Central memory CD8-positive, alpha-beta T cell (primary cell): ENCODE data around the gene ANKRD1.

ENCODE experiments used
- ATAC-seq: fragments of 150-1000 bp; cut with Tn5 transposase; replicated peaks from 2 replicates; pipeline ENCODE4 v1.10.0; 2022; ENCODE audit warnings: mild to moderate bottlenecking, moderate FRiP score, moderate number of reproducible peaks; ENCODE audit not compliant: poor library complexity, severe bottlenecking; ENCODE audit errors: extremely low read depth
- DNase-seq, 2 donors: peaks; one replicate each; pipeline ENCODE4 v3.0.0; 2021; ENCODE audit warnings: low spot score in 2 of 2
- H3K27ac Mint-ChIP-seq: one replicate; pipeline ENCODE4 v1.8.0; 2022; ENCODE audit warnings: low read depth, mild to moderate bottlenecking, moderate library complexity, mixed read lengths
- H3K27me3 Mint-ChIP-seq: one replicate; pipeline ENCODE4 v1.8.0; 2022; ENCODE audit warnings: mixed read lengths
- H3K36me3 Mint-ChIP-seq: one replicate; pipeline ENCODE4 v1.8.0; 2022; ENCODE audit warnings: mild to moderate bottlenecking, moderate library complexity, mixed read lengths; ENCODE audit not compliant: insufficient read depth
- H3K4me1 Mint-ChIP-seq: one replicate; pipeline ENCODE4 v1.8.0; 2022; ENCODE audit warnings: mixed read lengths
- H3K4me3 Mint-ChIP-seq: one replicate; pipeline ENCODE4 v1.8.0; 2022; ENCODE audit warnings: mild to moderate bottlenecking, moderate library complexity, mixed read lengths
- H3K9me3 Mint-ChIP-seq: one replicate; pipeline ENCODE4 v1.8.0; 2022; ENCODE audit warnings: mixed read lengths

The ANKRD1 gene

GRCh38 chr10:90929179-90929578, 8.3 kb upstream of the ANKRD1 start:
- H3K36me3 Mint-ChIP-seq = no peaks in the 10 kb centered on the region
- no peak for DNase-seq
- no peak for ATAC-seq
- H3K4me3 Mint-ChIP-seq = no peak overlapping the region
- no peak overlapping the region for H3K27ac Mint-ChIP-seq
- no peaks in the 10 kb centered on the region for H3K4me1 Mint-ChIP-seq
- peaks cover 64% of the 10 kb centered on the region for H3K27me3 Mint-ChIP-seq
- no peaks in the 10 kb centered on the region for H3K9me3 Mint-ChIP-seq

DNA sequence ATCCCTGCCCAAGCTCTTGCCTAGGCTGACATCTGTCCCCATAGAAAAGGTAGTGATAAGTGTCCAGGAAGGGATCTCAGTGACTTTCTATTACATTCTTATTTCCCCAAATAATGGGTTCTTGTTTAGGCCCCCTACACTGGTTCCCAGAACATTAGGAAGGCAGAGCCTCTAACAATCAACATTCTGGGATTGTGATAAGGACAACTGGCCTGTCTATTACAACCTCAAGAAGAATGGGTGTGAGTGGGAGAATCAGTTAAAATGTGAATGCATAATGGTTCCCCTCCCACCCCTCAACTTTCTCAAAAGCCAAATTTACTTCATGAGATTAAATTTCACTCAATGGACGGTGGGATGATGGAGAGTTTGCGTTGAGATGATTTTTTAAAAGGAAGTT, 6.4 kb upstream of the ANKRD1 start:
- peaks cover 69% of the 10 kb centered on the region for H3K27me3 Mint-ChIP-seq
- H3K27ac Mint-ChIP-seq = no peak overlapping the region
- no peaks in the 10 kb centered on the region for H3K9me3 Mint-ChIP-seq
- H3K4me3 Mint-ChIP-seq = no peak overlapping the region
- H3K4me1 Mint-ChIP-seq = no peaks in the 10 kb centered on the region
- no peaks in the 10 kb centered on the region for H3K36me3 Mint-ChIP-seq
- DNase-seq (no peak), ATAC-seq (no peak)

GRCh38 chr10:90925079-90926029, 4.5 kb upstream of the ANKRD1 start:
- Mint-ChIP-seq H3K27me3 (peaks cover 67% of the 10 kb centered on the region), H3K9me3 (no peaks in the 10 kb centered on the region), H3K4me1 (no peaks in the 10 kb centered on the region), H3K36me3 (no peaks in the 10 kb centered on the region), H3K27ac (no peak overlapping the region), H3K4me3 (no peak overlapping the region)
- DNase-seq (no peak), ATAC-seq (no peak)

DNA sequence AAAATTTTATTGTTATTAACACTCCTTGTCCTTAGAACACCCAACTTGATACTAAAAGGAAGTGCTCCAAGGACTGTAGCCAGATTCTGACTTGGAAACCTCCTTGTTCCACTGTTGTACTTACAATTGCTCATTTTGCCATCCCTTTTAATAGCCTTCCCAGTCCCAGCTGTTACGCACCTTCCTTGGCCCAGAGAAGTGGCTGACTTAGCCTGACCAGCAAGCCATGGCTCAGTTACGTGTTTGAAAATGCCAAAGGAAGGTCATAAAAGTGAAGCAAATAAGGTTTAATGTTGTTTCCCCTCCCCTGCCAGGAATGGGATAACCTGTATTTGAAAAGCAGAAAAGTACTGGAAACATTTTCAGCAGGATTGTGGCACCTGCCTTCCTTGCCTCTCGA, 3.7 kb upstream of the ANKRD1 start:
- Mint-ChIP-seq H3K27me3 (peaks cover 67% of the 10 kb centered on the region), H3K9me3 (no peaks in the 10 kb centered on the region), H3K4me1 (no peaks in the 10 kb centered on the region), H3K36me3 (no peaks in the 10 kb centered on the region), H3K4me3 (no peak overlapping the region), H3K27ac (no peak overlapping the region)
- DNase-seq (no peak), ATAC-seq (no peak)

DNA sequence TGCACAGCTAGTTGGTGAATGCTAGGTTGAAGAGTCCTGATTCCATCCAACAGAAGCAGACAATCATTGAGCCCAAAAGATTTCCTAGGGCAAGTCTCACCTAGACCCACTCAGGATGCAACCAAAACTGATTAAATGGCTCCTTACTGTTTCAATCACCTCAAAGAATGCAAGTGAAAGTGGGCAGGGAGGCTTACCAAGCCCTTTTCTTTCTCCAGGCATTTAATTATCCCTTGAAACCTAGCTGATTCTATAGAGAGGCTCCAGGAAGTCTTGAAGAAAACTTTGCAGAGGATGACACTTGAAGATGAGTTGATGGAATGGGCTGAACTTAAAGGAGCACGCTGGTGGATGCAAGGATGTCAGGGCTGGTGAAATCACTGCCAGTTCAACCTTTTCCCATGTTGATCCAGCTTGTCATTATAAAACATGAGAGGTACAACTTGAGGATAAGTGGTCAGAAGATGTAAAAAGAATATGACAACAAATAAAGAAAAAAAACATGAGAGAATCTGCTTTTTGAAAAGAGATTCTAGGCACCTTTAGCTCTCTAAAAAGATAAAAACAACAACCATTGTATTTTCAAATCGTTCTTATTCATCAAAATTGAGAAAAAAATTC, 2.3 kb upstream of the ANKRD1 start:
- Mint-ChIP-seq H3K4me1 (no peaks in the 10 kb centered on the region), H3K9me3 (no peaks in the 10 kb centered on the region), H3K36me3 (no peaks in the 10 kb centered on the region), H3K27ac (no peak overlapping the region), H3K4me3 (no peak overlapping the region), H3K27me3 (peaks cover 58% of the 10 kb centered on the region)
- no peak for DNase-seq
- ATAC-seq = no peak

GRCh38 chr10:90921906-90922305, 1.0 kb upstream of the ANKRD1 start:
- peaks cover 54% of the 10 kb centered on the region for H3K27me3 Mint-ChIP-seq
- no peaks in the 10 kb centered on the region for H3K9me3 Mint-ChIP-seq
- no peaks in the 10 kb centered on the region for H3K36me3 Mint-ChIP-seq
- H3K4me3 Mint-ChIP-seq = no peak overlapping the region
- DNase-seq = no peak
- H3K27ac Mint-ChIP-seq = no peak overlapping the region
- ATAC-seq = no peak
- no peaks in the 10 kb centered on the region for H3K4me1 Mint-ChIP-seq

GRCh38 chr10:90919683-90920574, 958 bp downstream of the ANKRD1 start:
- no peaks in the 10 kb centered on the region for H3K4me1 Mint-ChIP-seq
- no peak overlapping the region for H3K4me3 Mint-ChIP-seq
- peaks cover 62% of the 10 kb centered on the region for H3K27me3 Mint-ChIP-seq

GRCh38 chr10:90917968-90918318, 2.9 kb downstream of the ANKRD1 start:
- no peak for DNase-seq
- Mint-ChIP-seq H3K27me3 (peaks cover 53% of the 10 kb centered on the region), H3K9me3 (no peaks in the 10 kb centered on the region), H3K27ac (no peak overlapping the region), H3K4me1 (no peaks in the 10 kb centered on the region), H3K36me3 (no peaks in the 10 kb centered on the region), H3K4me3 (no peak overlapping the region)
- ATAC-seq = no peak

More at GRCh38 chr10:90919683-90920574, 958 bp downstream of the ANKRD1 start:
- DNase-seq (no peak), ATAC-seq (no peak)
- Mint-ChIP-seq H3K36me3 (no peaks in the 10 kb centered on the region), H3K27ac (no peak overlapping the region), H3K9me3 (no peaks in the 10 kb centered on the region)

DNA sequence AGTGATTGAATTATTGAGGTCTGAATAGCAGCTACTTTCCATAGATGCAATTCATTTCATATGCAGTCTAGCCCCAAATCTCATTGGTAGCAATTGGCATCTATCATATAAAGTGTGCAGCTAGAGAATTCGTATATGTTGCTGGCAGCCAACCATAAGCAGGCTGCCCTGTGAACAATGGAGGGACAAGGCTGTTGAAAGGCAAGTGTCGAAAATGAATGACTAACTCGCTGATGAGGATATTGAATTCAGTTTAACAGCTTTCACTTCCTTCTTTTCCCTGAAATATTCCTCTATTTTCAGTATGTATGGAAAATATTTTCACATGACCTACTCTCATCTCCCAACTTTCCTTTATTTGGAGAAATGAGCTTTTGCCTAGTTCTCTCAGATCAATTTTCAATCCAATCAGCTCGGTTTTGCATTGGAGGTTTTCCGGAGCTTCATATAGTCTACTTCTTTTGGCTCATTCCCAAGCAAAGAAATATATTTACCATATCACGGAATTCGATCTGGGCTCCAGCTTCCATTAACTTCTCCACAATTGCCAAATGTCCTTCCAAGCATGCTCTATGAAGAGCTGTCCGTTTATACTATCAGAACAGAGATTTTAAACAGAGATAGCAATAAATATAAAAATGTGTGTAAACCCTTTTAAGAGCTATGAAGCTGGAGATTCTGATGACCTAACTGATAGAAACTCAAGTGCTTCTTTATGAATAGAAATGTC, 3.5 kb downstream of the ANKRD1 start:
- DNase-seq = no peak
- H3K4me1 Mint-ChIP-seq = no peaks in the 10 kb centered on the region
- ATAC-seq = no peak
- no peak overlapping the region for H3K27ac Mint-ChIP-seq
- no peak overlapping the region for H3K4me3 Mint-ChIP-seq
- H3K9me3 Mint-ChIP-seq = no peaks in the 10 kb centered on the region
- peaks cover 48% of the 10 kb centered on the region for H3K27me3 Mint-ChIP-seq
- H3K36me3 Mint-ChIP-seq = no peaks in the 10 kb centered on the region

DNA sequence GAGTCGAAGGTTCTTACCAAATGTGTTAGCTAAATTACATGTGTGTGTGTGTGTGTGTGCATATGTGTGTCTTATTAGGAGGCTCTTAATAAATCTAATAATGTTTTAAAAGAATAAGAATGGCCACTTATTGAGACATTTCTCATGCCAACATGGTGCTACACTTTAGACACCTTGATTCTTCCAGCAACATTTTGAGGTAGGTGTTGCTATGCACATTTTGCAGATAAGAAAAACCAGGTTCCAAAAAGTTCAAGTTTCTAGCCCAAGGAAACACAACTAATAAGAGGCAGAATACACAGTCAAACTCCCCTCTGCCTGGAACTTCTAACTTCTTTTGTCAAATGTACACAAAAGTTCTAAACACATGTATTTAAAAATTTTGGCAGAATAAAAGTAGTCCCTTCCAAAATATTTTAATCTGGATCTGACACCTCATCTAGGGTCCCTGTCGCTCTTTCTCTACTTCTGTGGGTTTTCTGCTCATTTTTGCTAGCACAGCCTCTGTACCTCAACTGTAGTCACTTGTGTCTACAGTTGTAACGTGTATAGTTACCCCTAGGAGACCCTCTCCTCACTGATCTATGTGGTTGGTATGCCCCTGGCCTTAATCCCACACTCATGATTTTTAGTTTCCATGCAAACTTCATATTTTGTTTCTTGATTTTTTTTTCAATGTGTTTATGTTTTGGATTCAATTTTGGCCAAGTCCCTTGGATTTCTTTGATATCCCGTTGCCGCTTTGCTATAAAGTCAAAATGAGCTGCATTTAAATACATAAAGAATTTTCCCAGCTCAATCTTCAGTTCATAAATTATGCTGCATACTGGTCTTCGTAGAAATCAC, 4.3 kb downstream of the ANKRD1 start:
- Mint-ChIP-seq H3K9me3 (no peaks in the 10 kb centered on the region), H3K27ac (no peak overlapping the region), H3K4me3 (no peak overlapping the region), H3K36me3 (no peaks in the 10 kb centered on the region), H3K4me1 (no peaks in the 10 kb centered on the region), H3K27me3 (peaks cover 40% of the 10 kb centered on the region)
- no peak for DNase-seq
- no peak for ATAC-seq

GRCh38 chr10:90915766-90916075, 5.2 kb downstream of the ANKRD1 start:
- Mint-ChIP-seq H3K4me3 (no peak overlapping the region), H3K27ac (no peak overlapping the region), H3K27me3 (peaks cover 33% of the 10 kb centered on the region), H3K36me3 (no peaks in the 10 kb centered on the region), H3K4me1 (no peaks in the 10 kb centered on the region), H3K9me3 (no peaks in the 10 kb centered on the region)
- DNase-seq = no peak
- ATAC-seq = no peak
